DMS53 treated with DMSO at 0.1 percent for 48 hours (cell line): ENCODE measurements around the gene C16orf95.

Experiments used
- DNase-seq: peaks from one replicate; lab custom pipeline; 2025; ENCODE audit not compliant: unreplicated experiment; lab: John Stamatoyannopoulos, UW

C16orf95 gene

DNA sequence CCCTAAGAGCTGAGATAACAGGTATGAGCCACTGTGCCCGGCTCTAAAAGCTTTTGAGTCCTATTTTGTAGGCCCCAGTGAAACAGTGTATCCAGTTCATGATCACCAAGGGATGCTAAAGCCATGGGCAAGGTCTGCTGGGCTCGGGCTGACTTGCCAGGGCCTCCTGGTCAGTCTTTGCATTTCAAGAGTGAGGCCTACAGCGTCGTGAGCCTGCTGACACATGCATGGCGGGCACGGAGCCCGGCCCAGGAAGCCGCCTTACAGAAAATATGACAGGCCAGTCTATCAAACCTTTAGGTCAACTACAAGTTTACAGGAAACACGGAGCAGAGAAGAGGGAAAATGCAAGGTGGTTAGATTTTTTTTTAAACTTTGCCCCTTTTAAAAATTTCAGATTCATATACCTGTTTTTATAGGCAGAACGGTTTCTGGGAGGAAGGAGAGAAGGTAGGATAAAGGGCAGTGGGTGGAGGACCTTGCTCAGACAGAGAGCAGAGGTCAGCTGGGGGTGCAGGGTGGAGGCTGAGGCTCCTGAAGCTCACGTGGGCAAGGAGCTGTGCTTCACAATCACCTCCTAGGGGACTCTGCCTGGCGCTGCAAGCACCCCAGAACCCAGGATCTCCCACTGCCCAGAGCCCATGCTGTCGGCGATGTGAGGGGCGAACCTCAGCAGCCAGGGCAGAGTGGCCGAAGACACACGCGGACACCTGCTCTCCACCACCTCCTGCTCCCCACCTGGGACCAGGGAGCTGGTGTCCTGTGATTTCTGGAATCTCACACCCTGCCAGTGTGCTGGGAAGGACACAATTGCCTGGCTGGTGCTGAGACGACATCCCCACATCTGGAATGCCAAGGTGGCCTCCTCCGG, 21.3 kb downstream of the C16orf95 start:
- no peak for DNase-seq

- DNase-seq: no peak
These were observed 21.9 kb downstream of the C16orf95 start for GRCh38 chr16:87295259-87295658.

- no peak for DNase-seq
These were observed 23.2 kb downstream of the C16orf95 start for GRCh38 chr16:87293990-87294389.

- DNase-seq: no peak
These were observed 25.2 kb downstream of the C16orf95 start for GRCh38 chr16:87291944-87292343.

- no peak for DNase-seq
These were observed 28.3 kb downstream of the C16orf95 start for GRCh38 chr16:87288753-87289362.

- no peak for DNase-seq
These were observed 30.2 kb downstream of the C16orf95 start for GRCh38 chr16:87286839-87287626.

- DNase-seq: no peak
These were observed 33.0 kb downstream of the C16orf95 start for GRCh38 chr16:87284183-87284582.

GRCh38 chr16:87279094-87279658, 38.0 kb downstream of the C16orf95 start:
- DNase-seq: no peak

DNA sequence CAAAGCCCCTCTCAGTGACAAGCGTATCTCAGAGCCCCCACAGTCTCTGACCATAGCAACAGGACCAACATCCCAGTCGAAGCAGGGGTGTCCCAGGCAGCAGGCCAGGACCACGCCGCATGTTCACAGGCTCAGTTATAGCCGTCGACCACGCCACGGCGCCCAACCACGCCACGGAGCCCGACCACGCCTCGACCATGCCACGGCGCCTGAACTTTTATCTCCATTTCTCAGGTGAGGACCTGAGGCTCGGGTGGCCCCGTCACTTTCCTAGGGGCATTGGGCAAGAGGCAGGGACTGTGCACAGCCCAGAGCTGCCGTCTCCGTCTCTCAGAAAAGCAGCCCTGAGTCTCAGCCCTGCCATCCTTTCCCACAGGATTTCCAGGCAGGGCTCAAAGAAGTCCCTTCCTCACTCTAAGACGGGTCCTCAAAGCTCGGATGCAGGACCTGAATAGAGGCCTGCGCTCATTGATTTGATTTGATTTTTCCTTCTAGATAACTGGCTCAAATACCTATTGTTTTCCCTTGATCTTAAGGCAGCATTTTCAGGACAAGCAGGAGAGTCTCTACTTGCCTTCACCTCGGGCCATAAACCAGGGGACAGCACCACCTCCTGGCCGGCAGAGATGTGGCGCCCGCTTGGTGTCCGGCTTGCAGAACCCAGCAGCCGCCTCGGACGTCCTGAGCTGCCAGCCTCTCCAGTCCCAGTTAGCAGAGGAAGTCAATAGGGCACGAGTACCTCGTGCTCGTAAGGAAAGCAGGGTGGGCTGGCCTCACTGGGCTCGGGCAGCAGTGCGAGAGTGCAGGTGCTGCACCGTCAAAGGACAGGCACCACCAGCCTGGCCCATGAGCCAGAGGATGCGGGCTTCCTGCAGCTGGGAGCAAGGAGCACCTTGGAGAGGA, 38.8 kb downstream of the C16orf95 start:
- DNase-seq: peak; percentile 41

- DNase-seq: no peak
These were observed 40.3 kb downstream of the C16orf95 start for GRCh38 chr16:87276924-87277323.

DNA sequence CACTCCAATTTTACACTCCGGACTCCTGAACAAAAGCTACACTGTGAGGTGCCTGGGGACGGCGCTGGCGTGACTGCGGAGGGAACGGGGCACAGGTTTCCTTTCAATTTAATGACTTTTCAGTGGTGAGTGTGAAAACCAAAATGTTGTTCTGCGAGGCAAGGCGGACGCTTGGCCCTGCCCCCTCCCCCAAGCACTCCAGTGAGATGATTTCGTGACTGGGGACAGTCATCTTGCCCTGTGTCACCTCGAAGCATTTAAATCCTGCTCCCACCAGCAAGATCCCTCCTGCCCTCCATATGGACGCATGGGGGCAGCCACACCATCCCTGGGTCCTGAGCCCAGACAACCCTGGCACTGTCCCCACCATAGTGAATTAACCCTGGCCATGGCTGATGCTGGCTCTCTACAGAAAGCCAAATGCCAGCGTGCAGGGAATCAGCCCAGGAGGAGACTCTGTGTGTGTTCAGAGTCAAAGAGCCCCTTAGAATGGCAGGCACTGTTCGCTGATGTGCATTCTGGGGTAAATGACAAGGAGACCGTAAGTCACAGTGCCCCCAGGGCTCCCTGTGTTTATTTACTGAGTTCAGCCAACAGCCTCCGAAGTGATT, 41.0 kb downstream of the C16orf95 start:
- no peak for DNase-seq

DNA sequence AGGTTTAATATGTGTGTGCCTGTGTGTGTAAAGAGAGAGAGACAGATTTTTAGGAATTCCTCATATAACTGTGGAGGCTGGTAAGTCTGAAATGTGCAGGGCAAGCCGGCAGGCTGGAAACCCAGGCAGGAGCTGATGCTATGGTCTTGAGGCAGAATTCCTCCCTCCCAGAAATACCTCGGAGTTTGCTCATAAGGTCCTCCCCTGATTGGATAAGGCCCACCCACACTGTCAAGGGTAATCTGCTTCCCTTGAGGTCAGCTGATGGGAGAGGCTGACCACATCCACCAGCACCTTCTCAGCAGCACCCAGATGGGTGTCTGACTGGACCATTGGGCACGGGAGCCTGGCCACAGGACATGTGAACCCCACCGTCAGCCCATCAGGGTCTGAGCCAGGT, 42.4 kb downstream of the C16orf95 start:
- no peak for DNase-seq

GRCh38 chr16:87273471-87274030, 43.6 kb downstream of the C16orf95 start:
- no peak for DNase-seq

DNA sequence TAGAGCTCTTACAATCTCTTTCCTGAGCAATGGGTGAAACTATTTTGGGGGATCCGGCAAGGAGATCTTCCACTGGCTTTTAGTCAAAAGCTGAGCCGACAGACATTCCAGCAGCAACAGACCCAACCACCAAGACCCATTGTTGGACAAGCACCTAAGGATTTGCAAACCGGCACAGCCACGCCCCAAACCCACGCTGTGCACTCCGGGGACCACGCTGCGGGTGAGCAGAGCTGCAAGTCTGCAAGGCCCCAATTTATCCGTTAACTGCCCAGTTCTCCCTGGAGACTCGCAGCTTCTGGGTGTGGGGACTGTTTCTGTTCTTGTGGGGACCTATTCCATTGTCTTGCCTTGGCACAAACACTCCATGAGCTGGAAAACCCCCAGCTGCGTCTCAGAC, 45.9 kb downstream of the C16orf95 start:
- DNase-seq: no peak

GRCh38 chr16:87267566-87267965, 49.6 kb downstream of the C16orf95 start:
- DNase-seq: no peak

DNA sequence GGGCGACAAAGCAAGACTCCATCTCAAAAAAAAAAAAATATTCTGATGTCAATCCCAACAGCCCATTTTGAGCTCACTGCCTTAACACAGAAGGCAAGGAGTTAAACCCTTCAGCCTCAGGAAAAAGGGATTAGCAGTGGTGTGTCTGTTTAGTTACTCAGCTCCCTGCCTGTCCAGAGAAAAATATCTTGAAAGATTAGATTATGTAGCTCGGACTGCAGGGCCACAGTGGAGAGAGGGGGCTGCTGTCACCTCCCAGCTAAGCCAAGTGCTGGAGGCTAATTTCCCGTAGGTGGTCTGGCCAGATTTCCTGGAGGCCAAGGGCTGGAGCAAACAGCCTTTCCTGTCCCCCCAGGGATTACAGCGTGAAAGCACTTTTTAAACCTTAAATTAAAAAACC, 50.3 kb downstream of the C16orf95 start:
- no peak for DNase-seq

GRCh38 chr16:87265261-87265660, 51.9 kb downstream of the C16orf95 start:
- DNase-seq: no peak

- DNase-seq: no peak
These were observed 52.6 kb downstream of the C16orf95 start for GRCh38 chr16:87264634-87265033.

DNA sequence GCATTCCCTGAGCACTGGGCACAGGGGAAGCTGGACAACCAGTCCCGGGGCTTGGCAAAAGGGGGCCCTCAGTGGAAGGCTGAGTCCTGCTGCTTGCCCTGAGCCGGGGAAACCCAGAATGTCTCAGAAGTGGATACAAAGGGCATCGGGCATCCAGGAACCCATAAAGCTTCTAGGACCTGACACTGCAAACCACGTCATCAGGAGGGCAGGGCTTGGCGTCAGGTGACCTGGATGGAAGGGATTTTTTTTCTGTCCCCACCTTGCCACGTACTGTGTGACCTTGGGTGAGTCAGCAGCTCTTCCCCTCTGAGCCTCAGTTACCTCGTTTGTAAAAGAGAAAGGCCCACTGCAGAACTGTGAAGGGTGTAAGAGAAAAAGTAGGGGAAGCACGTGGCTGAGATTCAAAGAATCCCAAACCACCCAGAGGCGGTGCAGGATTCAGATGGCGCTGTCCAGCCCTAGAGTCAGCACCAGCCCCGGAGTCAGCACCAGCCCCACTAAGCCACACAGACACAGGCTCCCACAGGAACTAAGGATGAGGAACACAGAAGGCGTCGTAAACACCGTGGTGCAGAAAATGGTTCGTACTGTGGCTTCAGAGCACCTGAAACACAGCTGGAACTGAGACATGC, 53.7 kb downstream of the C16orf95 start:
- no peak for DNase-seq
